Lung (tissue), 12 donors: Measurements from ENCODE around the gene LPIN1. TPM values are rescaled to one million over a fixed set of nuclear protein-coding genes. Genes with fewer than 3 reads are reported as not detected.

Source experiments
- ATAC-seq: fragments of 200-7000 bp; cut with Tn5 transposase; one replicate; pipeline ENCODE4 v1.9.1; 2020; ENCODE audit warnings: moderate number of reproducible peaks; ENCODE audit not compliant: insufficient read depth, low FRiP score
- DNase-seq, 3 donors: peaks; one replicate each; pipeline ENCODE4 v3.0.0-alpha.2; 2013 to 2017
- H3K27ac ChIP-seq, 2 donors: one replicate each; pipeline ENCODE4 v1.5.1; 2013; ENCODE audit warnings: mild to moderate bottlenecking in 2 of 2, moderate library complexity in 2 of 2, control low read depth in 1 of 2, inconsistent platforms in 1 of 2, low read depth in 1 of 2, low read length in 1 of 2
- H3K27me3 ChIP-seq, 3 donors: one replicate each; pipeline ENCODE4 v1.5.1; 2013; ENCODE audit warnings: low read length in 2 of 3; ENCODE audit not compliant: control insufficient read depth in 3 of 3, insufficient read depth in 3 of 3
- H3K36me3 ChIP-seq, 4 donors: one replicate each; pipeline ENCODE4 v1.5.1; 2013; ENCODE audit warnings: low read length in 4 of 4, mild to moderate bottlenecking in 1 of 4, moderate library complexity in 1 of 4; ENCODE audit not compliant: control insufficient read depth in 4 of 4, insufficient read depth in 4 of 4
- H3K4me1 ChIP-seq, 5 donors: one replicate each; pipeline ENCODE4 v1.5.1; 2013; ENCODE audit warnings: low read length in 5 of 5, mild to moderate bottlenecking in 2 of 5, moderate library complexity in 1 of 5; ENCODE audit not compliant: control insufficient read depth in 5 of 5, insufficient read depth in 5 of 5
- H3K4me3 ChIP-seq: one replicate; pipeline ENCODE4 v1.5.1; 2013; ENCODE audit warnings: mild to moderate bottlenecking, control low read depth, moderate library complexity
- H3K9ac ChIP-seq, 2 donors: one replicate each; pipeline ENCODE4 v1.5.1; 2013; ENCODE audit warnings: low read length in 2 of 2, control low read depth in 1 of 2; ENCODE audit not compliant: insufficient read depth in 1 of 2
- H3K9me3 ChIP-seq, 4 donors: one replicate each; pipeline ENCODE4 v1.5.1; 2013; ENCODE audit warnings: low read length in 3 of 4, mild to moderate bottlenecking in 1 of 4, moderate library complexity in 1 of 4; ENCODE audit not compliant: control insufficient read depth in 4 of 4, insufficient read depth in 3 of 4
- CTCF ChIP-seq: IDR thresholded peaks from 2 replicates; pipeline ENCODE4 v1.5.1; 2012; ENCODE audit warnings: mild to moderate bottlenecking; ENCODE audit errors: control extremely low read depth, extremely low read depth
- WGBS, 2 donors: extraction: QIAGEN DNeasy Blood & Tissue Kit; methylation state at CpG; one replicate each; pipeline ENCODE4 v1.1.7; 2013; 5-methylcytosine and 5-hydroxymethylcytosine counted together
- polyA plus RNA-seq, 2 donors: library from polyadenylated mRNA; stranded (reverse); fragments of 200-250 nt; gene quantifications; one replicate each; pipeline ENCODE4 v1.2.1, GENCODE V29; 2013
- total RNA-seq, 2 donors: library from RNA; depleted of rRNA in 1 of 2; stranded (reverse); fragments of >200 nt in 1 of 2; gene quantifications; one replicate each; pipeline ENCODE4 v1.2.1, GENCODE V29; 2014 to 2021
- donor health status: control.
- donor health status: control.
- donor health status: Bipolar disorder and iron deficiency.
- donor health status: healthy.
- donor health status: DM: yes; HTN: yes; CAD: no.

Gene LPIN1
- total and polyA plus RNA-seq, 4 donors, result 14.7 to 43.4 (median 26.0) TPM

- H3K9ac ChIP-seq, result no peak overlapping the region
- DNase-seq (no peak), ATAC-seq (no peak)
- H3K4me3 ChIP-seq, result no peak overlapping the region
- no peaks in the 10 kb centered on the region for H3K4me1 ChIP-seq
- no peaks in the 10 kb centered on the region for H3K27me3 ChIP-seq
- H3K9me3 ChIP-seq, result no peaks in the 10 kb centered on the region
- no peak overlapping the region for H3K27ac ChIP-seq
- no peak for TF ChIP-seq CTCF
- WGBS, 2 donors, result 95 to 96% methylated on average over 8 of the region's 8 CpGs
- H3K36me3 ChIP-seq, result peaks cover 16 to 47% (median 29%) of the 10 kb centered on the region in 4 donors
Measured at GRCh38 chr2:11808016-11808400, 61.6 kb downstream of the LPIN1 start.

DNA sequence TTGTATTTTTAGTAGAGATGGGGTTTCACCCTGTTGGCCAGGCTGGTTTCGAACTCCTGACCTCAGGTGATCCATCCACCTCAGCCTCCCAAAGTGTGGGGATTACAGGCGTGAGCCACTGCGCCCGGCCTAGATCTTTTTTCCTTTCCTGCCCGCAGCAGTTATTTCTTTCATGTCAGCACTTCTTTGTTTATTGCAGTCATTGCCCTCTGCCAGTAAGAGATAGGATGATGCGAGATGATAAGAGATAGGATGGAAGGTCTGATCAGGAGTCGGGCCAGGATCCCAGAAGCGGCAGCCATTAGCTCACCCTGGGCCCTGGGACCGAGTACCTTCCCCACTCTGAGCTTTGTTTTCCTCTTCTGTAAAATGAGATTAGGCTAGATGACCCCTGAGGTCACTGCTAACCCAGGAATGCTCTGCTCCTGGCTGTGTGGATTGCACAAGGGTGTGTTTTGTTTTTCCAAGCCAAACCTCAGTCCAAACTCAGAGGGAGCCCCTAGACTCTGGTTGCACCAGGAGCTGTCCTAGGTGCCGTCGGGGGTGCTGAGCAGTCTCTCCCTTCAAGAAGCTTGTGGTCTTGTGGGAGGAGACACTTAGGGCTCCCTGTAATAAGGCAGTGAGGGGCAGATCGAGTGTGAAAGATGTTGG, 63.3 kb downstream of the LPIN1 start:
- peaks cover 0 to 6% (median 0%) of the 10 kb centered on the region in 5 donors for H3K4me1 ChIP-seq
- H3K27me3 ChIP-seq, result no peaks in the 10 kb centered on the region
- no peak overlapping the region for H3K4me3 ChIP-seq
- no peak overlapping the region for H3K9ac ChIP-seq
- H3K27ac ChIP-seq, result no peak overlapping the region
- TF ChIP-seq CTCF, result no peak
- WGBS, 2 donors, result 94 to 95% methylated on average over 12 of the region's 12 CpGs
- DNase-seq (no peak), ATAC-seq (no peak)
- H3K9me3 ChIP-seq, result no peaks in the 10 kb centered on the region
- peaks cover 15 to 42% (median 21%) of the 10 kb centered on the region in 4 donors for H3K36me3 ChIP-seq

- Histone ChIP-seq H3K36me3 (peaks cover 13 to 42% (median 16%) of the 10 kb centered on the region in 4 donors), H3K9me3 (no peaks in the 10 kb centered on the region), H3K9ac (no peak overlapping the region), H3K4me3 (no peak overlapping the region), H3K4me1 (peaks cover 0 to 6% (median 0%) of the 10 kb centered on the region in 5 donors), H3K27ac (no peak overlapping the region), H3K27me3 (no peaks in the 10 kb centered on the region)
- no peak for TF ChIP-seq CTCF
- WGBS, 2 donors, result 91 to 96% methylated on average over 12 of the region's 12 CpGs
- DNase-seq, result no peak
- no peak for ATAC-seq
Measured at GRCh38 chr2:11810237-11810977, 64.0 kb downstream of the LPIN1 start.
